GM21526 (cell line): Measurements from ENCODE around the gene SHLD2.
"Not testable (repeated sequence)": the region's sequence is repeated elsewhere in the genome, so short reads cannot be mapped to it uniquely, and the experiment has no call there.

Experiments
- ATAC-seq: cut with Tn5 transposase; IDR thresholded peaks from one replicate; pipeline ENCODE4 v1.9.1; 2021; ENCODE audit warnings: moderate library complexity; ENCODE audit not compliant: unreplicated experiment, low FRiP score

The SHLD2 gene

GRCh38 chr10:87083576-87084290 is 11.3 kb upstream of the SHLD2 start:
- ATAC-seq: not testable (repeated sequence)

GRCh38 chr10:87084291-87084782 is 10.7 kb upstream of the SHLD2 start:
- not testable (repeated sequence) for ATAC-seq

GRCh38 chr10:87085537-87085936 is 9.5 kb upstream of the SHLD2 start:
- ATAC-seq: no peak

GRCh38 chr10:87089746-87090145 is 5.3 kb upstream of the SHLD2 start:
- ATAC-seq: no peak

GRCh38 chr10:87090779-87091178 is 4.2 kb upstream of the SHLD2 start:
- ATAC-seq: no peak

GRCh38 chr10:87092376-87092860 is 2.6 kb upstream of the SHLD2 start:
- ATAC-seq: no peak

- ATAC-seq: no peak
Measured at GRCh38 chr10:87092861-87093631, 2.0 kb upstream of the SHLD2 start.

GRCh38 chr10:87093632-87094372 is 1.2 kb upstream of the SHLD2 start:
- peak; percentile 33 for ATAC-seq

- peak; percentile 56 for ATAC-seq
Measured at GRCh38 chr10:87095236-87095945, 385 bp downstream of the SHLD2 start.

- ATAC-seq: no peak
Measured at GRCh38 chr10:87101996-87102395, 7.0 kb downstream of the SHLD2 start.

GRCh38 chr10:87104727-87105126 is 9.7 kb downstream of the SHLD2 start:
- ATAC-seq: not testable (repeated sequence)

- ATAC-seq: no peak
Measured at GRCh38 chr10:87105446-87106124, 10.6 kb downstream of the SHLD2 start.

- not testable (repeated sequence) for ATAC-seq
Measured at GRCh38 chr10:87118122-87118521, 23.1 kb downstream of the SHLD2 start.

GRCh38 chr10:87119029-87119428 is 24.0 kb downstream of the SHLD2 start:
- ATAC-seq: not testable (repeated sequence)

- not testable (repeated sequence) for ATAC-seq
Measured at GRCh38 chr10:87123351-87123750, 28.3 kb downstream of the SHLD2 start.

GRCh38 chr10:87127048-87127447 is 32.0 kb downstream of the SHLD2 start:
- ATAC-seq: not testable (repeated sequence)

GRCh38 chr10:87127607-87128156 is 32.7 kb downstream of the SHLD2 start:
- not testable (repeated sequence) for ATAC-seq

GRCh38 chr10:87132176-87132575 is 37.2 kb downstream of the SHLD2 start:
- ATAC-seq: not testable (repeated sequence)

- not testable (repeated sequence) for ATAC-seq
Measured at GRCh38 chr10:87133936-87134335, 38.9 kb downstream of the SHLD2 start.
